K562 (cell line): ENCODE results near the gene MCL1. TPM values are rescaled to one million over a fixed set of nuclear protein-coding genes. Genes with fewer than 3 reads are reported as not detected.

Experiments
- ARID4B ChIP-seq: sonication (generic); formaldehyde crosslinking; IDR thresholded peaks from 2 replicates; pipeline ENCODE4 v1.8.0; 2022; ENCODE audit warnings: mild to moderate bottlenecking, missing genetic modification reagents
- ARNT ChIP-seq, 2 experiments: fragments of 450-650 bp; IDR thresholded peaks; 2 replicates each; pipeline ENCODE4 v1.6.1; 2016; ENCODE audit warnings: mild to moderate bottlenecking in 1 of 2
- CBX3 ChIP-seq, 2 experiments: IDR thresholded peaks; 1 replicate in 1 of 2; 2 replicates in 1 of 2; pipeline ENCODE4 v1.6.1; 2012; ENCODE audit warnings: inconsistent platforms in 2 of 2, low read length in 2 of 2, borderline replicate concordance in 1 of 2, control low read depth in 1 of 2
- ETV5 ChIP-seq: sonication (generic); formaldehyde crosslinking; IDR thresholded peaks from 2 replicates; pipeline ENCODE4 v1.4.0; 2020; ENCODE audit warnings: low read depth, mild to moderate bottlenecking, missing genetic modification reagents
- KLF13 ChIP-seq: fragments of 450-650 bp; IDR thresholded peaks from 2 replicates; pipeline ENCODE4 v1.6.1; 2016; ENCODE audit warnings: missing genetic modification characterization, low read depth, mild to moderate bottlenecking, missing compliant biosample characterization, moderate library complexity, borderline replicate concordance
- MLX ChIP-seq, 2 experiments: fragments of 450-650 bp in 1 of 2; sonication (generic) in 1 of 2; formaldehyde crosslinking; conservative IDR thresholded peaks; 2 replicates each; pipeline versions ENCODE4 v1.4.0 to v1.8.1; 2020 to 2022; ENCODE audit warnings: mild to moderate bottlenecking in 1 of 2, missing genetic modification reagents in 1 of 2
- NR4A1 ChIP-seq, 2 experiments: fragments of 250-450 bp in 1 of 2; fragments of 450-650 bp in 1 of 2; sonication (Bioruptor Pico) in 1 of 2; IDR thresholded peaks; 2 replicates each; pipeline versions ENCODE4 v1.4.0 to v1.6.1; 2016 to 2020; ENCODE audit warnings: mild to moderate bottlenecking in 2 of 2, missing compliant biosample characterization in 1 of 2, missing genetic modification characterization in 1 of 2, moderate library complexity in 1 of 2
- PCBP1 ChIP-seq: fragments of 200-400 bp; formaldehyde crosslinking; IDR thresholded peaks from 2 replicates; pipeline ENCODE4 v1.6.1; 2018; ENCODE audit warnings: mild to moderate bottlenecking, low read depth, low read length; ENCODE audit not compliant: poor library complexity, severe bottlenecking
- PTRF ChIP-seq: fragments of 450-650 bp; IDR thresholded peaks from 2 replicates; pipeline ENCODE4 v1.6.1; 2016; ENCODE audit warnings: mild to moderate bottlenecking, missing genetic modification characterization, missing compliant biosample characterization
- ZFP30 ChIP-seq: fragments of 250-450 bp; sonication (Bioruptor Pico); IDR thresholded peaks from 2 replicates; pipeline ENCODE4 v1.8.0; 2022; ENCODE audit warnings: moderate library complexity, mild to moderate bottlenecking, inconsistent platforms, borderline replicate concordance
- ZNF212 ChIP-seq: fragments of 450-650 bp; formaldehyde crosslinking; IDR thresholded peaks from 2 replicates; pipeline ENCODE4 v1.4.0; 2020; ENCODE audit warnings: mild to moderate bottlenecking
- ZNF263 ChIP-seq: sonication (generic); formaldehyde crosslinking; IDR thresholded peaks from 2 replicates; pipeline ENCODE4 v1.8.0; 2022; ENCODE audit warnings: mild to moderate bottlenecking, missing genetic modification reagents, borderline replicate concordance
- polyA plus RNA-seq, 8 experiments: library from polyadenylated mRNA; depleted of rRNA in 4 of 8; stranded (reverse) in 5 of 8; unstranded in 3 of 8; fragments of >200 nt; fragmentation: Nextera tagmentation in 2 of 8; fragmentation: Illumina TruSeq in 1 of 8; extraction: Ambion mirVana in 2 of 8; extraction: Trizol in 1 of 8; gene quantifications; 2 replicates each; pipeline versions ENCODE4 v1.2.1 to v1.2.3, GENCODE V29; 2011 to 2014; ENCODE audit warnings: inconsistent platforms in 1 of 8, missing spikeins in 1 of 8
- total RNA-seq, 7 experiments: library from RNA; depleted of rRNA in 6 of 7; stranded (reverse); fragments of >200 nt in 6 of 7; fragmentation: Illumina TruSeq in 2 of 7; extraction: Trizol in 2 of 7; gene quantifications; 2 replicates each; pipeline versions ENCODE4 v1.2.1 to v1.2.3, GENCODE V29; 2011 to 2021; ENCODE audit warnings: low replicate concordance in 1 of 7

Gene MCL1
- total and polyA plus RNA-seq, 9 of the 15 experiments (the other 6 are each of a cell fraction or from before 2014, with no cell fraction given): 27.1 to 224 (median 138) TPM

GRCh38 chr1:150613061-150613920 is 33.9 kb upstream of the MCL1 start (continued):
- TF ChIP-seq ARID4B (CRISPR knock-in tag) (no peak), KLF13 (tag) (no peak), PCBP1 (no peak), ZNF212 (CRISPR knock-in tag) (no peak), PTRF (tag) (peak; percentile 68; the same call in 1 of the 2 replicates), ETV5 (peak; percentile 78; the same call in 1 of the 2 replicates), ARNT (IDR thresholded peaks at IDR 0.05) (no peak), CBX3 (IDR thresholded peaks at IDR 0.05; ENCODE audit: borderline replicate concordance in 1 of 2, low read length in 2 of 2) (no peak; a peak in 1 of 3 replicates), MLX (CRISPR knock-in tag; conservative IDR thresholded peaks at IDR 0.05) (no peak), ZFP30 (CRISPR knock-in tag) (no peak), NR4A1 (CRISPR knock-in tag; IDR thresholded peaks at IDR 0.05) (no peak), NR4A1 (tag; IDR thresholded peaks at IDR 0.05) (peak; percentile 72), ZNF263 (CRISPR knock-in tag) (no peak)
